Kidney epithelial cell (primary cell): Measurements from ENCODE around the gene NVL. TPM values are rescaled to one million over a fixed set of nuclear protein-coding genes. Genes with fewer than 3 reads are reported as not detected.

Source experiments
- DNase-seq: peaks from one replicate; pipeline ENCODE4 v3.0.0-alpha.2; 2010; ENCODE audit warnings: low read depth
- H3K27me3 ChIP-seq: 2 replicates; pipeline ENCODE4 v1.6.0; 2011; ENCODE audit warnings: low read length; ENCODE audit not compliant: control insufficient read depth, insufficient read depth
- H3K36me3 ChIP-seq: 2 replicates; pipeline ENCODE4 v1.5.1; 2011; ENCODE audit warnings: low read length; ENCODE audit not compliant: control insufficient read depth, insufficient read depth
- H3K4me3 ChIP-seq: 2 replicates; pipeline ENCODE4 v1.5.1; 2011; ENCODE audit warnings: low read depth, mild to moderate bottlenecking, control low read depth, low read length
- CTCF ChIP-seq: IDR thresholded peaks from 2 replicates; pipeline ENCODE4 v1.5.1; 2011; ENCODE audit warnings: mild to moderate bottlenecking, moderate library complexity, low read length, control low read depth, inconsistent platforms; ENCODE audit not compliant: insufficient read depth, poor library complexity, severe bottlenecking
- total RNA-seq: library from RNA; depleted of rRNA; stranded (reverse); fragments of >200 nt; gene quantifications from 2 replicates; pipeline ENCODE4 v1.2.3, GENCODE V29; 2015

Gene NVL
- total RNA-seq, 1 donor from 2014 or later: 26.1 TPM

GRCh38 chr1:224259986-224260385 is 70.0 kb downstream of the NVL start:
- Histone ChIP-seq H3K4me3 (no peak overlapping the region), H3K27me3 (no peaks in the 10 kb centered on the region), H3K36me3 (no peaks in the 10 kb centered on the region)
- TF ChIP-seq CTCF: no peak
- DNase-seq: no peak

DNA sequence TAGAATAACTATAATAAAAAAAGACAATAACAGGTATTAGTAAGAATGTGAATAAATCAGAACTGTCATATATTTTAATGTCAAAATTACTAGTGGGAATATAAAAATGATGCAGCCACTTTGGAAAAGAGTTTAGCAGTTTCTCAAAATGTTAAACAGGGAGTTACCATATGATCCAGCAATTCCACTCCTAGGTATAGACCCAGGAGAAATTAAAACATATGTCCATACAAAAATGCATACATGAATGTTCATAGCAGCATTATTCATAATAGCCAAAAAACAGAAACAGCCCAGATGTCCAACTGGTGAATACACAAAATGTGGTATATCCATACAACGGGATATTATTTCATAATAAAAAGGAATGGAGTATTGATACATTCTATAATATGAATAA is 71.6 kb downstream of the NVL start:
- H3K36me3 ChIP-seq: no peaks in the 10 kb centered on the region
- H3K4me3 ChIP-seq: no peak overlapping the region
- no peak for DNase-seq
- H3K27me3 ChIP-seq: no peaks in the 10 kb centered on the region
- no peak for TF ChIP-seq CTCF

- no peaks in the 10 kb centered on the region for H3K27me3 ChIP-seq
- DNase-seq: no peak
- no peaks in the 10 kb centered on the region for H3K36me3 ChIP-seq
- no peak overlapping the region for H3K4me3 ChIP-seq
- no peak for TF ChIP-seq CTCF
Measured at GRCh38 chr1:224256640-224257039, 73.3 kb downstream of the NVL start.

GRCh38 chr1:224253721-224254120 is 76.3 kb downstream of the NVL start:
- no peak overlapping the region for H3K4me3 ChIP-seq

DNA sequence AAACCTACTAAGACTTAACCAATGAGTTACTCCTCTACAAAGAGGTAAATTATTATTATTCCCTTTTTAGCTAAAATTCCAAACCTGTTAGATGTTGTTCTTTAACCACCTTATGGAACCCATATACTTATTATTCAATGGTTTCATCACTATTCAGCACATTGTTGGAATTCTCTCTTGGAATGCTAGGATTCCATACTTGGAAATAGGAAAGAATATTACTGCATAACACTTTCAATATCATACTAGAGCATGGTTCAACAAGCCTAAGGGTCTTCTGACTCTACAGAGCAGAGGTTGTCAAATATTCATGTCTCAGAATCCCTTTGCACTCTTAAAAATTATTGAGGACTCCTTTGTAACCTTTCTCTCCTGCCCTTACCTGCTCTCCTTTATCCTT is 77.5 kb downstream of the NVL start:
- H3K27me3 ChIP-seq: no peaks in the 10 kb centered on the region
- no peak overlapping the region for H3K4me3 ChIP-seq
- DNase-seq: no peak
- no peaks in the 10 kb centered on the region for H3K36me3 ChIP-seq
- TF ChIP-seq CTCF: no peak

More at GRCh38 chr1:224253721-224254120, 76.3 kb downstream of the NVL start:
- DNase-seq: no peak
- TF ChIP-seq CTCF: no peak
- H3K27me3 ChIP-seq: no peaks in the 10 kb centered on the region
- H3K36me3 ChIP-seq: no peaks in the 10 kb centered on the region

- TF ChIP-seq CTCF: no peak
- Histone ChIP-seq H3K36me3 (no peaks in the 10 kb centered on the region), H3K4me3 (no peak overlapping the region), H3K27me3 (no peaks in the 10 kb centered on the region)
- no peak for DNase-seq
Measured at GRCh38 chr1:224251741-224252146, 78.2 kb downstream of the NVL start.
